NCI-H226 (cell line): ENCODE data around the gene KISS1R.
"Not testable (repeated sequence)": the region's sequence is repeated elsewhere in the genome, so short reads cannot be mapped to it uniquely, and the experiment has no call there.

Experiments used
- DNase-seq: peaks from one replicate; pipeline ENCODE4 v3.0.0-alpha.2; 2015

KISS1R gene

DNA sequence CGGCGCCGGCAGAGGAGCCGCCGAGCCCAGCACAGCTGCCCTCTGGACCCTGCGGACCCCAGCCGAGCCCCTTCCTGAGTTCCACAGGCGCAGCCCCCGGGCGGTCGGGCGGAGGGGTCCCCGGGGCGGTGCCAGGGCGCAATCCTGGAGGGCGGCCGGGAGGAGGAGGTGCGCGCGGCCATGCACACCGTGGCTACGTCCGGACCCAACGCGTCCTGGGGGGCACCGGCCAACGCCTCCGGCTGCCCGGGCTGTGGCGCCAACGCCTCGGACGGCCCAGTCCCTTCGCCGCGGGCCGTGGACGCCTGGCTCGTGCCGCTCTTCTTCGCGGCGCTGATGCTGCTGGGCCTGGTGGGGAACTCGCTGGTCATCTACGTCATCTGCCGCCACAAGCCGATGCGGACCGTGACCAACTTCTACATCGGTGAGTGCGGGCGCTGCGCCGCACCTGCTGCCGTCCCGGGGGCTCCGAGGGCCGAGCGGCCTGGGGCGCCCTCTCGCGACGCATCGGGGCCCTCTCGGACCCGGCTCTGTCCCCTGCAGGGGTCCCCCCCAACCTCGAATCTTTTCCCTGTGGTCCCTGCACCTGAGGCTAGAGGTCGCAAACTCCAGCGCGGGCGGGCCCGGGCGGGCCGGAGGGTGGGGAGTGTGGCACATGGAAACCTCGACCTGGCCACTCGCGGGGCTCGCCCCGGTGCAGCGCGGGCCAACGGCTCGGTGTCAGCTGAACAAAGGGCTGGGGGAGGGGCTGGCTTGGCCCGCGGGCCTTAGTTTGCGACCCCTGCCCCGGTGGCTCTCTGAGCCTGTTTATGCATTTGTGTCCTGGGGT is at the start of gene KISS1R:
Gene KISS1R, plus strand, starts transcription at position 11 of the 829 bp plus-strand sequence. Its CDS starts 170 bp downstream, at position 181.
- no peak for DNase-seq

DNA sequence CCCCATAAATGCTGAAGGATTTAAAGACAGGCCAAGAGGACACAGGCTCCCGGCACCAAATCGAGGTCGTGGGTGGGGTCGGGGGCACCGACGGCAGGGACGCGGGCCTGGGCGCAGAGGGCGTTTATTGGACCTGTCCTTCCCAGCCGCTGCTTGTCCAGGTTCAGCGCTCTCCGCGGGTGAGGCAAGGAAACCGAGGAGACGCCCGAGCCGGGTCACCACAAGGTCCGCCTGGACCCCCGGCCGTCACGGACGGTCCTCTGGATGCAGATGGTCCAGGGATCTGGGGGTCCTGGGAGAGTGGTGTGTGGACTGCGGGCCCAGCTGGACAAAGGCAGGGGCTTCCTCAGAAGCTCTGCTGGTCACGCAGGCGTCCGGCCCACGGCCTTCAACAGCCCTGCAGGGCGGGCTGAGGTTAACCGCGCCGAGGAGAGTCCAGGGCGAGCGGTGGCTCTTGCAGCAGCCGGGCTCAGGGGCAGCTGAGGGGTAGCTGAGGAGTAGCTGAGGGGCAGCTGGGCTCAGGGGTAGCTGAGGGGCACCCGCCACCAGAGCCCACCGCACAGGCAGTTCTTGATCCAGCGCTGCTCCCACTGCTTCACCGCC is 49.2 kb upstream of the KISS1R start:
- no peak for DNase-seq

DNA sequence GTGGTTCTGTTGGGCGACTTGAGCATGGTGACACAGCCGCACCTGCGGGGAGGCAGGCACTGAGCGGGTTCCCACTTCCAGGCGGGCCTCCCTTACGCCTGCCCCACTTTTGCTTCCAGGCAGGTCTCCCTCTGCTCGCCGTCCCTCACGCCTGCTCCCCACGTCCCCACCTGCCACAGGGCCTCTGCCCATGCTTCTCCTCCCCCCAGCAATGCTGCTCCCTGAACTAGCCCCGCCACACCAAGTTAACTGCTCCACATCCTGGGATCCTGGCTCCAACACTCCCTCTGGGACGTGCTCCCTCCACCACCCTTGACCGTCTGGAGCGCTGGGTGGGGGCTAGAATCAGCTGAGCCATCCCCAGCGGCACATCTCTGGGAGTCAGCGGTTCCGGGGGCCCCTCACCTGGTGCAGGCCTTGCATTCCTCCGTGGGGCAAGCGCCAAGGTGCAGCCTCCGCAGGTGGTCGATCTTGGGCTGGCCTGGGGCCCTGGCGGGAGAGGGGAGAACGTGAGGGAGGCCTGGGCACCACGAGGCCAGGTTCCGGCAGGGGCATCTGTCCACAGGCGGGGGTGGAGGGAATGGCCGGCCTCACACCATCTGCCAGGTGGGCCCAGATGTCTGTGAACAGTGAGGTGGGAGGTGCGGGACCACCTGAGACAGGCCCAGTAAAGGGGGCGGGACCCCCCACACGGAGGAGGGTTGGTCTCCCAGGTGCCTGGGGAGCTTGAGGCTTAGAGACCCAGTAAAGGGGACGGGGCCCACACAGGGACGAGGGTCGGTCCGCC is 48.5 kb upstream of the KISS1R start:
- DNase-seq: no peak

DNA sequence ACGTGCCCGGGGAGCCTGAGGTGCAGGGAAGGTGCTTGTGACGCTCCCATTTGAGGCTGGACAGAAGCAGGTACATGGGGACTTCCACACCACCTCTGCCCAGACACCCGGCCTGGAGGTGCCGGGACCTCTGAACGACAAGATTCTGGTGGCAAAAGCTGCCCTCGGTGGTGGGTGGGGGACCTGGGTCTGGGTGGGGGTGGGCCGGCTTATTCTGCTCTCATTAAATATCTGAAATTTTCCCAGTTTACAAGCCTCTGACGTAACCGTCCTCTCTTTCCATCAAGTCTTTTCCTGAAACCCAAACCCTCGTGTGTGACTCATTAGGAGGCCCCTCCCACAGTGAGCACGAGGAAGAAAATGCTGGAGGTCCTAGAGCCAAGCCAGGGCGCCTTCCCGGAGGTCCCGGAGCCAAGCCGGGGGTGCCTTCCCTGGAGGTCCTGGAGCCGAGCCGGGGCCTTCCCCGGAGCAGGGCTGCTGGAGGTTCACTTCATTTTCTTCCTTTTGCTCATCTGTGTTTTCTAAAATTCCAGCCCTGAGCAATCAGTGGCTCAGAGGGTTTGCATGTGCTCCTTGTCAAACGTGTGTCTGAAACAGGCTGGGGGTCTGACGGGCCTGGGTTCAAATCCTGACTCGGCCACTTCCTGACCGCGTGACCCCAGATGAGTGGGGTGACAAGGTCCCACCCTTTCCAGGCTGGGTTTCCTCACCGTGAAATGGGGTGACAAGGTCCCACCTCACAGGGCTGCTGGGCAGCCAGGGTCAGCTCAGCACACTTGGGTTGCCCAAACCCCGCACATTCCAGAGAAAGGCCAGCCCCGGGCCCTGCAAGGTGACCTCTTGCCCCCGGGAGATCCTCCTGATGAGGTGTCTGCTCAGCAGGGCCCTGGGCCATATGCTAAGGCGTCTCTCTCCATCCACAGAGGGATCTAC is 47.6 kb upstream of the KISS1R start:
- peak; percentile 88 for DNase-seq

DNA sequence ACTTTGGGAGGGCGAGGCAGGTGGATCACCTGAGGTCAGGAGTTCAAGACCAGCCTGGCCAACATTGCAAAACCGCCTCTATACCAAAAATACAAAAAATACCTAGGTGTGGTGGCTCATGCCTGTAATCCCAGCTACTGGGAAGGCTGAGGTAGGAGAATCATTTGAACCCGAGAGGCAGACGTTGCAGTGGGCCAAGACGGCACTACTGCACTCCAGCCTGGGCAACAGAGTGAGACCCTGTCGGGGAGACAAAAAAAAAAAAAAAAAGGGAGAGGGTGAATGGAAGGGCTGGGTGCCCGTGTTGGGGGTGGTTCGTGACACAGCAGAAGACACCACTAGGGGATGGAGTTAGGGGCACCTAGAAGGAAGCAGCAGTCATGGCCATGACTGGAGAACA is 46.8 kb upstream of the KISS1R start:
- no peak for DNase-seq

DNA sequence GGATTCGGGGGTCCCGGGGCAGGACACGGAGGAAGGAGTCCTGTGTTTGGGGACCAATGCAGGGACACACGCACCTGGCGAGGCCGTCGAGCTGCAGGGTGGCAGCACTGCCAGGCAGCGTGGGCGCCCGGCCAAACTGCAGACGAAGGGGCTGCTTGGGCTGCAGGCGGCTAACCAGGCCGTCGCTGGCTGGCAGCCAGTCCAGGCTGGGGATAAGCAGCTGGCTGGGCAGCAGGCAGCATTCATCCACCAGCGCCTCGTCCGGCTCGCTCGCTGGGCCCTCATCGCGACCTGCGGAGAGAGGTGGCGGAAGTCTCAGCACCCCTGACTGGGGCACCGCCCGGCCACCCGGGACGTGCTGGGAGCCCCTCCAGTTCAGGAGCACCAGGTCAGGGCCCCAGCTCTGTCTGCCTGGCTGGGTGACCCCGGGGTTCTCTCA is 46.2 kb upstream of the KISS1R start:
- DNase-seq: no peak

DNA sequence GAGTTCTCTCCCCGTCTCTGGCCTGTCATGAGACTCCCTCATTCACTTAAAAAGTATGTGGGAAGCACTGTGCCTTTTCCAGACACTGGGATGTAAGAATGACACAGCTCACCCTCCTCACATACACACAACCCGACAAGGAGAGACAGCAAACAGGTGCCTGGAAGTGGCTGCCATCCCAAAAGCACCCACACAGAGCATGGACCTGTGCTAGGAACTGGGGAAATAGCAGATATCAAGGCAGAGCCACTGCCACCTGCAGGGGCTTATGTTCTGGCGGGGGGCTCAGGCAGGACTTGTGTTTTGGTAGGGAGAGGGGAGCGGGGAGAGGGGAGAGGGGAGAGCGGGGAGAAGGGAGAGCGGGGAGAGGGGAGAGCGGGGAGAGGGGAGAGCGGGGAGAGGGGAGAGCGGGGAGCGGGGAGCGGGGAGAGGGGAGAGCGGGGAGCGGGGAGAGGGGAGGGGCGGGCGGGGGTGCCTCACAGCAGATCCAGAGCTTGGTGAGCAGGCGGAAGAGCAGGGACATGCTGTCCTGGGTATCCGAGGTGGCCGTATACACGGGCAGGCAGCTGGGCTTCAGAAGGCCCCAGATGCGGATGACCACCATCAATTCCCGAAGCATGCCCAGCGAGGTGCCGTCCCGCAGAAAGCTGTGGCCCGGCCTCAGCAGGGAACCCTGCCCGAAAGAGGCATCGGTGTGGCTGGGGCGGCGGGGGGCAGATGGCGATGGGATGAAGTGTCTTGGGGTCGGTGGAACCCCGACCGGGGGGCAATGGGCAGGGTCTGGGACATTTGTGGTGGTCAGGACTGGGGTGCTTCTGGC is 45.5 kb upstream of the KISS1R start:
- DNase-seq: no peak

DNA sequence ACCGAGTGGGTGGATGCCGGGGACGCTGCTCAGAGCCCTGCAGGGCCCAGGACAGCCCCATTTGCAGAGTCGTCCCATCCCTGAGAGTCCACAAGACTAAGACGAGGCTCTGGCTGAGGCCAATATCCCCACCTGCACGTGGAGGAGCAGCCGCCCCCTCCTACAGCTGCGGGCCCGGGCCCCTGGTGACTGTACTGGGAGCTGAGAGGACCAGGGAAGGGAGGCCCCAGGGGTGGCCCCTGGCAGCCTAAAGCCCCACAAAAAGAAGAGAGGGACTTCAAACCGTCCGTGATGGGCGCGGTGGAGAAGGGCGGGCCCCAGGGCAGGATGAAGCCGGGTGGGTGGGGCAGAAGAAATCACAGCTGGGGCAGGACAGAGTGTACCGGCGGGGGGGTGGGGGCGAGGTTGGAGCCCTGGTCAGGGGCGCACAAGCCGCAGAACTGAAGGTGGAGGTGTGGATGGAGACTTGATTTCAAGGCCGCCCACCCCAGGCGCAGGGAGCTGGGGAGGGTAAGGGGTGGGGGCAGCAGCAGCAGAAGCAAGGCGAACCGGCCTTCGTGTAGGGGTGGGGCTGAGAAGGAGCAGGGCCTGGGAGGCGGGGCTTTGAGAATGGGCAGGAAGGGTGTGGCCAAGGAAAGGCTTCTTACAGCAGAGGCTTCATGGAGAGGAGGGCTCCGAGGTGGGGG is 44.7 kb upstream of the KISS1R start:
- peak; percentile 81 for DNase-seq

DNA sequence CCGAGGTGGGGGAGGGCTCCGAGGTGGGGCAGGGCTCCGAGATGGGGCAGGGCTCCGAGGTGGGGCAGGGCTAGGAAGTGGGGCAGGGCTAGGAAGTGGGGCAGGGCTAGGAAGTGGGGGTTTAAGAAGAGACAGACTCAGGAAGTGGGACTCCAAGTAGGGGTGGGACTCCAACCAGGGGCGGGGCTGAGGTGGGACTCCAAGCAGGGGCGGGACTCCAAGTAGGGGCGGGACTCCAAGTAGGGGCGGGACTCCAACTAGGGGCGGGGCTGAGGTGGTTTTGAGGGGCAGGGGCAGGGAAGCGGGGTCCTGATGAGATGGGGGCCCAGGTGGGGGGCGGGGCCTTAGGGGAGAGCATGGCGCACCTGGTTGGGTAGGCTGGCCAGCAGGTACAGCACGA is 44.0 kb upstream of the KISS1R start:
- DNase-seq: peak; percentile 73

DNA sequence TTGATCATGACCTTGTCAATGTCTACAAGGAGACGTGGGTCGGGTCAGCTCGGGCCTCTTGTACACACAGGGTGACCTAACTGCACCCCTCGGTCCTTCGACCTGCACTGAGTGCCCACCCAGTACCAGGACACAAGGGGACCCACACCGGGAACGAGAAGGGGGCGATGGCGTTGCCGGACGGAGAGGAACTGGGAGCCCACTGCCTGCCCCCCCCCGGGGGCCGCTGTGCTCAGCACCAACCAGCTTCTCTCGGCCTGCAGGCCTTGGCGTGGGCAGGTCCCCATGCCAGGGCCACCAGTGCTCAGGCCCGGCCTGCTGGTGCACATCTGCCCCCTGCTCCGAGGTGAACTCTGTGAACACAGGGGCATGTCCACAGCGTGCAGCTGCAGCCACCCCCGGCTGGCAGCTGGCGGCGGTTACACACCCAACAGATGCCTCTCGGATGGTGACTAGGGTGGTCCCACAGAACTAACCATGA is 43.5 kb upstream of the KISS1R start:
- DNase-seq: no peak

DNA sequence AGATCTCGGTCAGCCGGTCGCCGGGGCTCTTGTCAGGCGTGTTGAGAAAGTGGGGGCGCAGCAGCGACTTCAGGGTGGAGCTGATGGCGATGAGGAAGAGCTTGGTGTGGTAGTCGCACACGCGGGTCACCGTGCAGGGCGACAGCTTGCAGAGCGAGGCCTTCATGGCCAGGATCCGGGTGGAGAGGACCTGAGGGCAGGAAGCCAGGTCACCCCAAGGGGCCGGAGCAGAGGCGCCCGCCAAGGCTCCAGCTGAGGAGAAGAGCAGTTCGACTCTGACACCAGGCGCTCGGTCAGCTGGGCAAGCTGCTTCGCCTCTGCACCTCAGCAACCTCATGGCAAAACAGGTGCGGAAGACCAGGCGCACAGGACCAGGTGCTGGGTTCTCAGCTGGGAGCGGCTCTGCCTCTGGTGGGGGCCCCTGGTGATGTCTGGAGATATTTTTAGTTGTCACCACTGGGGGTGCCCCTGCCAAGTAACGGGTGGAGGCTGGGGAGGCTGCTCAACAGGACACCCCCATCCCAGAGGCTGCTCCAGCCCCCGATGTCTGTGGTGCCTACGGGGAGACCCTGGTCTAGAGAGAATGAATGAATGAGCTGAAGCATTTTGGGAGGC is 41.8 kb upstream of the KISS1R start:
- no peak for DNase-seq

DNA sequence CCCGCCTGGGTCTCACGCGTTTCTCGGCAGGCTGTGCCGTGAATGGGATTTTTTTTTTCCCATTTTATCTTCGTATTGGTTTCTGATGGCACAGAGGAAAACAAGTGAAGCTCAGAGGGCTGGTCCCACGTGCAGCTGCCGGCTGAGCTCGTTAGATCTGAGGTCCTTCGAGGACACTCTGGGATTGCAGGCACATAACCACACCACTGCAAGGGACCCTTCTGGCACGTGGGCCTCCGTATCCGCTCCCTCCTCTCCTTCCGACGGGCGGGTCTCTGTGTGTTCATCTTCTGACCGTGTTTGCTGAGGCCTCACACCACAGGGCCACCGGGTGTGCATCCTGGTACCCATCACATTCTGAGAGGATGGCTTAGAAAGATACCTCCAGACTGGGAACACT is 41.0 kb upstream of the KISS1R start:
- DNase-seq: no peak

DNA sequence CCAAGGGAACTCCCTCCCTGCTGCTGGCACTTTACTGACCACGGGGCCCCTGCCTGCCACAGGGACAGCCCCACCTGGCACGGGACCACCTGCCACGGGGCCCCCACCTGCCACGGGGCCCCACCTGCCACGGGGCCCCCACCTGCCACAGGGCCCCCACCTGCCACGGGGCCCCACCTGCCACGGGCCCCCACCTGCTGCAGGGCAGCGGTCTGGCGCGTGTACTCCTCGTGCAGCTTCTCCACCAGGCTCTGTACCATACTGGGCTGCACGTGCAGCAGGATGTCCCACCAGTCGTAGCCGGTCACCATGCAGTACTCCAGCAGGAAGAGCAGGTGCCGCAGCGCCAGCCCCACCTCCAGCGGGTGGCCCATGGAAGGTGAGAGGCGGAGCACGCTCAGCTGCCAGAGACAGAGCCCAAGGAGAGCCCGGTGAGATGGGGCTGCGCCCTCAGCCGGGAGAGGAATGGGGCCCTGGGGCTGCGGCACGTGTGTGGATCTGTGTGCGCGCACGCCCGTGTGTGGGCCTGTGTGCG is 40.3 kb upstream of the KISS1R start:
- no peak for DNase-seq

DNA sequence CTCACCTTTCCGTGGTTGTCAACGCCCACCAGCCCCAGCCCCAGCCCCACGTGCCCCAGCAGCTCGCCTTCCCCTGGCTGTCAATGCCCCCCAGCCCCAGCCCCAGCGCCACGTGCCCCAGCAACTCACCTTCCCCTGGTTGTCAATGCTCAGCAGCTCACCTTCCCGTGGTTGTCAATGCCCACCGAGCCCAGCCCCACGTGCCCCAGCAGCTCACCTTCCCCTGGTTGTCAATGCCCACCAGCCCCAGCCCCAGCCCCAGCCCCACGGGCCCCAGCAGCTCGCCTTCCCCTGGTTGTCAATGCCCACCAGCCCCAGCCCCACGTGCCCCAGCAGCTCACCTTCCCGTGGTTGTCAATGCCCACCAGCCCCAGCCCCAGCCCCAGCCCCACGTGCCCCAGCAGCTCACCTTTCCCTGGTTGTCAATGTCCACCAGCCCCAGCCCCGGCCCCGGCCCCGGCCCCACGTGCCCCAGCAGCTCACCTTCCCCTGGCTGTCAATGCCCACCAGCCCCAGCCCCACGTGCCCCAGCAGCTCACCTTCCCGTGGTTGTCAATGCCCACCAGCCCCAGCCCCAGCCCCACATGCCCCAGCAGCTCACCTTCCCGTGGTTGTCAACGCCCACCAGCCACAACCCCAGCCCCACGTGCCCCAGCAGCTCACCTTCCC is 39.0 kb upstream of the KISS1R start:
- not testable (repeated sequence) for DNase-seq

DNA sequence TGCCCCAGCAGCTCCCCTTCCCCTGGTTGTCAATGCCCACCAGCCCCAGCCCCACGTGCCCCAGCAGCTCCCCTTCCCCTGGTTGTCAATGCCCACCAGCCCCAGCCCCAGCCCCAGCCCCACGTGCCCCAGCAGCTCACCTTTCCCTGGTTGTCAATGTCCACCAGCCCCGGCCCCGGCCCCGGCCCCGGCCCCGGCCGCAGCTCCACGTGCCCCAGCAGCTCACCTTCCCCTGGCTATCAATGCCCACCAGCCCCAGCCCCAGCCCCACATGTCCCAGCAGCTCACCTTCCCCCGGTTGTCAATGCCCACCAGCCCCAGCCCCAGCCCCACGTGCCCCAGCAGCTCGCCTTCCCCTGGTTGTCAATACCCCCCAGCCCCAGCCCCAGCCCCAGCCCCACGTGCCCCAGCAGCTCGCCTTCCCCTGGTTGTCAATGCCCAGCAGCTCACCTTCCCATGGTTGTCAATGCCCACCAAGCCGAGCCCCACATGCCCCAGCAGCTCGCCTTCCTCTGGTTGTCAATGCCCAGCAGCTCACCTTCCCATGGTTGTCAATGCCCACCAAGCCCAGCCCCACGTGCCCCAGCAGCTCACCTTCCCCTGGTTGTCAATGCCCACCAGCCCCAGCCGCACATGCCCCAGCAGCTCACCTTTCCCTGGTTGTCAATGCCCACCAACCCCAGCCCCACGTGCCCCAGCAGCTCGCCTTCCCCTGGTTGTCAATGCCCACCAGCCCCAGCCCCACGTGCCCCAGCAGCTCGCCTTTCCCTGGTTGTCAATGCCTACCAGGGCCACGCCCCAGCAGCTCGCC is 38.2 kb upstream of the KISS1R start:
- not testable (repeated sequence) for DNase-seq

DNA sequence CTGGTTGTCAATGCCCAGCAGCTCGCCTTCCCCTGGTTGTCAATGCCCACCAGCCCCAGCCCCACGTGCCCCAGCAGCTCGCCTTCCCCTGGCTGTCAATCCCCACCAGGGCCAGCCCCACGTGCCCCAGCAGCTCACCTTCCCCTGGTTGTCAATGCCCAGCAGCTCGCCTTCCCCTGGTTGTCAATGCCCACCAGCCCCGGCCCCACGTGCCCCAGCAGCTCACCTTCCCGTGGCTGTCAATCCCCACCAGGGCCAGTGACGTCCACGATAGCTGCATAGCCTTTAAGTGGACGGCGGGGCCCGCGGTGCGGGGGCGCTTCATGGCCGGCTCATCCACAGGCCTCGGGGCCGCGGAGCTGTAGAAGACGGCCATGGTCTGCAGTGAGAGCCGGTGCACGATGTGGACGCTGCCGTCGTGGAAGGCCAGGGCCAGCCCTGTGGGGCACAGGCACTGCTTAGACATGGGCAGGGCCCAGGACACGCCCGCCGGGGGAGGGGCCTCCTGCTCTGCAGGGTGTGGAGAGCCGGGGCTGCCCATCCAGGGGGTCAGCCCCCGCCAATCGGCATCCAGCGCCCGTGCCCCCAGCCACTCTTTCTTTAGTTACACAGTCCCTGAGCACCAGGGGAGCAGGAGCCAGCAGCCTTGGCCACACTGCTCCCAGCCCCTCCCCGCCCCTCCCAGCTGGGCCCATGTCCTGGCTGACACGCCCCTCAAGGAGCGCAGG is 37.3 kb upstream of the KISS1R start:
- DNase-seq: no peak

DNA sequence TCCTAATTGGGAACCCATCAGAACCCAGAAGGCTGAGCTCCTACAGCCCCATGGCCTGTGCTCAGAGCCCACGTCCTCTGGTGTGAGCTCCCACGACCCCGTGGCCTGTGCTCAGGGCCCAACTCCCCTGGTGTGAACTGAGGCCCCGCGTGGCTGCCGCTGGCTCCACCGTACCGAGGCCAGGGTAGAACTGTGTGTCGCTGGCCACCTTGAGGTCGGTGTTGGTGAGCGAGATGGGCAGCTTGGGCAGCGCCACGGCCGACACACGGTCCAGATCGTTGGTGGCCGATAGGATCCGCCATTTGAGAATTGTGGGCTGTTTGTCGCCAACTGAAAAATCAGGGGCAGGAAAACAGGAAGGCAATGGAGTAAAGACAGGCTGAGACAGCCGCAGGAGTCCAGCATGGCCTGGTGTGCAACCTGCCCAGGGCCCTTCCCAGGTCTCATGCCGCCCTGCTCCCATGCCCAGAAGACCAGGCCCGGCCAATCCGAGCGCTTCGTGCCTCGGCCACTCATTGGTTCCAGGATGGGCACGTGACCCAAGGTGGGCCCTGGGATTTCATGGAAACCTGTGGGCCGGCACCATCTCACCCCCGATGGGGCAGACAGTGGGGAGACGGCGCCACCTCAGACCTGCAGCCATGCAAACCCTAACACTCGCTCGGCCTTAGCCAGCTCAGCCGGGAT is 35.6 kb upstream of the KISS1R start:
- no peak for DNase-seq
